ENCODE measurements around the gene TPCN1.

TPCN1 gene

DNA sequence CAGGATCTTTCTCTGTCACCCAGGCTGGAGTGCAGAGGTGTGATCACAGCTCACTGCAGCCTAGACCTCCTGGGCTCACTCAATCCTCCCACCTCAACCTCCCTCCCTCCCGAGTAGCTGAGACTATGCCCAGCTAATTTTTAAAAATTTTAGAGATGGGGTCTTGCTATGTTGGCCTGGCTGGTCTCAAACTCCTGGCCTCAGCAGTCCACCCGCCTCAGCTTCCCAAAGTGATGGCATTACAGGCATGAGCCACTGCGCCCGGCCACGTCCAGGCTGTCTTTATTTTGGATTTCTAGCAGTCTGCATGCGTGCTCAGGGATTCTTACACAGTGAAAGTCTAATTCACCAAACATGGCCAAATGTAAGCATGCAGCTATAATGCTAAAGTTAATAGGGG lies 95.9 kb downstream of the TPCN1 start:
- DNase-seq, result no peak

DNA sequence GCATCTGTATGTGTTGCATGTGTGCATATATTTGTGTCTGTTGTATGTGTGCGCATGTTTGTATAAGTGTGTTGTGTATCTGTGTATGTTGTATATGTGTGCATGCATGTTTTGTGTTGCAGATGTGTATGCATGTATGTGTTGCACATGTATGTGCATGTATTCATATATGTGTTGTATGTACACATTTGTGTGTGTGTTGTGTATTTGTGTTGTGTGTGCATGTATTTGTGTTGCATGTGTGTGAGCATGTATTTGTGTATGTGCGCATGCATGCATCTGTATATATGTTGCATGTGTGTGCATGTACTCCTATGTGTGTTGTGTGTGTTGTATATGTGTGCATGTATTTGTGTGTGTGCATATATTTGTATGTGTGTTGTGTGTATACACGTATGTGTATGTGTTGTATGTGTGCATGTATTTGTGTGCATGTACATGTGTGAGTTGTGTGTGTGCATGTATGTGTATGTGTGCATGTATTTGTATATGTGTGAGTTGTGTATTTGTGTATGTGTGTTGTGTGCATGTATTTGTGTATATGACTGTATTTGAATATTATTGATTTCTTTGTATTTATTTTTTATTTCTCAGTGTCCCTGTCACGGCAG lies 96.9 kb downstream of the TPCN1 start:
- DNase-seq, result no peak

DNA sequence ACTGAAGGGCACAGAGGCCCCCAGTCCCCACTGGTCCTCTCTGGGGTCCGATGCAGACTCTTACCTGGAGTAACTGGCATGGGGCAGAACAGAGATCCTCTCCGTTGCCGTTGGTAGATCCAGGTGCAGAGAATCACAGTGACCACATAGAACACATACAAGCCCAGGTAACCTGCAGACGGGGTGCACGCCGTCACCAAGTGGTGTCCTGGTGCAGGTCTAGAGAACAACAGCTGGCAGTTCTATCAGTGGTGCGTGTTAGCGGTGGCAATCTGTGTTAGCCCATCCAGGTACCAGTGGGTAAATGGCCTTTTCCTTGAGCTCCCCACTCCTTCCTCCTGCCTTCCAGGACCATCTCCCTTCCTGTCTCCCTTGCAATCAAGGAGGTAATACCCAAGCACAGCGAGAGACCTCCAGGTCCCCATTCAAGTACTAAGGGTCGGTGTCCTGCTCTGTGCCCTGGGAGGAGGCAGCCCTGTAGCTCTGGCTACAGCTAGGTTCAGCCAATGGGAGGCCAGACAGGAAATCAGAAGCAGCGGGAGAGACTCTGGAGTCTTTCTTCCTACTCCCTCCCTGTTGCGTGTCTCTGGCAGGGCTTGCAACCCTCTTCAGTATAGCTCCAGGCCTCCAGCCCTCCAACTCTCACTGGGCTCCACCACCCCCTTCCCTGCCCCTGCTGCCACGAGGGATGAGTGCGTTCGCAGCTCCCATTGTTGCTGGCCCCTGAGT lies 97.8 kb downstream of the TPCN1 start:
- DNase-seq, result no peak

DNA sequence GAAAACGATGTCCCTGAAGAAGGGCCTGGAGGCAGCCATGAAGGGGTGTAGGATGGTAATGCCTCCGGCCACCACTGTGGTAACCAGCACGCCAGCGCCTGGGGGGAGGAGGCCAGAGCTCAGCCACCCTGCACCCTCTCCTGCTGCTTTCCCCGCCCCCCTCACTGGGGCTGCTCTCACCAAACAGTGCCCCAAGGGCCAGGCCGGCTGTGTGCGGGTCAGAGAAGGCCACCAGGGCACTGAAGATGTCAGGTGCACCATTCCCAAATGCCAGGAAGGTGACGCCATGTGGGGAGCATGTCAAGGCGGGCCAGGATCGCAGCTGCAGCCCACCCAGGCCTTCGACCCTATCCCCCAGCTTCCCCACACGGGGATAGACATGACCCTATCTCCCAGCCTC lies 99.1 kb downstream of the TPCN1 start:
- no peak for DNase-seq

DNA sequence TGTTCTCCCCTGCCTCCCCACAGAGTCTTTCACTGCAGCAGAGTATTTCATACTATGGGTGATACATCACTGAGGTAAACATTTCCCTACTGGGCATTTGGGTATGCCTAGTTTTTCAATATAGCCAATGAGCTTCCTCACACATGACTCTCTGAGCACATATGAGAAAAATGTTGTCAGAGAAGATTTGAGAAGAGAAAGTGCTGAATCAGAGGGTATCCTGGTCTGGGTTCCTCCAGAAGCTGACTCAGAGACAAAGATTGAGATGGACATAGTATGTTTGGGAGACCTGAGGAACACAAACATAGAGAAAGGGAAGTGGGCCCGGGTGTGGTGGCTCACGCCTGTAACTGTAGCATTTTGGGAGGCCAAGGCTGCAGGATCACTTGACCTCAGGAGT lies 101.1 kb downstream of the TPCN1 start:
- DNase-seq, result no peak

DNA sequence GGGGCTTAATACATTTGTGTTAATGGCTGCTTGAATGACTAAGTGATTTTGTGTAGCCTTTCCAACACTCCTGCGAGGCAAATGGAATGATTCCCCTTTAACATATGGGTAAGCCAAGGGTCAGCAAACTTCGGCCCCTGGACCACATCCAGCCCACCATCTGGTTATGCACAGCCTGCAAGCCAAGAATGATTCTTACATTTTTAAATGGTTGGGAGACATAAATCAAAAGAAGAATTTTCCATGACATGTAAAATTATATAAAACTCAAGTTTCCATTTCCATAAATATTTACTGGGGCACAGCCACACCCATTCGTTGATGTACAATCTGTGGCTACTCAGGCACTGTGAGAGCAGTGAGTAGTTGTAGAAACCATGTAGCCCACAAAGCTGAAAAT lies 104.7 kb downstream of the TPCN1 start:
- DNase-seq, result no peak

DNA sequence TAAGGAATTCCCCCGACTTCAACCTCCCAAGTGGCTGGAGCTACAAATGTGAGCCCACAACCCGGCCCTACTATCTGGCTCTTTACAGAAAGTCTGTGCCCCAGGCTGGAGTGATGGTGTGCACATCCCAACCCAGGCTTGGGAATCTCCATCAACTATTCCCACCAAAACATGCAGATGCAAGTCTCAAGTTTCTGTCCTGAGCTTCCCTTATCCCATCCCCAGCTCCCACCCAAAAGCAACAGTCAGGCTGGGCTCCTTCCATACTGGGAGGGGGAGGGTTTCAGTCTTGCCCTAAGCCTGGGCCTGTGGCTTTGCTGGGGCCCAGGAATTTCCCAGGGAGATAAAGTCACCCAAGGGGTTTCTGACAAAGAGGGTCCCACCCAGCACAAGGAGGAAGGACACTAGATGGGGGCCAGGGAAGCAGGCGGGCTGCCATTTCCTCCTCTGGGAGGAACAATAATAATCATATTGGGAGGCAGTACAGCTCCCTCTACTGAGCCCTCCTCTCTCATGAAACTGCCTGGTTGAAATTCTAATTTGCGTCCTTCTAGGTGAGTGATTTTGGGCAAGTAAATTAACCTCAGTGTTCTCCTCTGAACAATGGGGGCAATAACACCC lies 105.6 kb downstream of the TPCN1 start:
- DNase-seq, result no peak

DNA sequence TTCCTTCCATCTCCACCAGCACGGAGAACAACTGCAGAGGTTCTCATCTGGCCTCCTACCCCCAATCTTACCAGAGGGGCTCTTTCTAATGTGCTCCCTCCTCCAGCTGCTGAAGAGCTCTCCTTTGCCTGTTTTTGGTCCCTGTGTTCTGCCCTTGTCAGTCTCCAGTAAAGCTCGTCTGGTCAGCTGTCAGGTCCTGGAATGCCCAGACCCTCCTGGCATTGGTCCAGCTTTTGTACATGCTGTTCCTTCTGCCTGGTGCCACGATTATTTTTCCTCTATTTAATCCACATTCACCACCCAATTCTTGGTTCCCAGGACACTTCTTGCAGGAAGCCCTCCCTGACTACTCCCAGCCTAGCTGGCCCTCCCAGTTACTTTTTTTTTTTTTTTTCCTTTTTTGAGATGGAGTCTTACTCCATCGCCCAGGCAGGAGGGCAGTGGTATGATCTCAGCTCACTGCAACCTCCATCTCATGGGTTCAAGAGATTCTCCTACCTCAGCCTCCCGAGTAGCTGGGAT lies 107.2 kb downstream of the TPCN1 start:
- DNase-seq, result no peak

DNA sequence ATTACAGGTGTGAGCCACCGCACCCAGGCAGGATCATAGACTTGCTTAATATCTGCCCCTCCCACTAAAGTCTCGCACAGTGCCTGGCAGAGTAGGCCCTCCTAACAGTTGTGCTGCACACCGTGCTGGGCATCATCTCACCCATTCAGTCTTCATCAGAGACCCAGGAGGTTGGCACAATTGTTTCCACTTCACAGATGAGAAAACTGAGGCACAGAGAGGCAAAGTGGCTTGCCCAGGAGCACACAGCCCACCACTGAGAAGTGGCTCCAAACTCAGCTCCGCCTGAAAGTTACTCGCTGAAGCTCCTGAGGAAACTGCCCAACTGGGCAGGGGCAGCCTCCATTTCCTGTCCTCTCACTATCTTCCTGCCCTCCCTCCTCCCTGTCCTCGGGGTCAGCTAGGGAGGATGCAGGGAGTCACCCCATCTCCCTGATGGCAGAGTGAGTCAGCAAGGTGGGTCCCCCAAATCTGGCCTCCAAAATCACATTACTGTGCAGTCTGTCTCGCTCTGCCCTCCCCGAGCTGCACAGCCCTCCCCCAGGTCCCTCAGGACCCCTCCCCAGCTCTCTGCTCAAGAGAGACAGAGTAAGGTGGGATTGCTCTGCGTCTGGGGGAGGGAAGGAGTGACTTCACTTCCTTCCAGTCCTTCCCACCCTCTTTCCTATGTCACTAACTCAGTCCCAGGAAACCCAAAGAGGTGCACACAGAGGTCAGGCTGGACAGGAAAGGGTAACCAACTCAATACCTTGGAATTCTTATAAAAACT lies 107.9 kb downstream of the TPCN1 start:
- no peak for DNase-seq

DNA sequence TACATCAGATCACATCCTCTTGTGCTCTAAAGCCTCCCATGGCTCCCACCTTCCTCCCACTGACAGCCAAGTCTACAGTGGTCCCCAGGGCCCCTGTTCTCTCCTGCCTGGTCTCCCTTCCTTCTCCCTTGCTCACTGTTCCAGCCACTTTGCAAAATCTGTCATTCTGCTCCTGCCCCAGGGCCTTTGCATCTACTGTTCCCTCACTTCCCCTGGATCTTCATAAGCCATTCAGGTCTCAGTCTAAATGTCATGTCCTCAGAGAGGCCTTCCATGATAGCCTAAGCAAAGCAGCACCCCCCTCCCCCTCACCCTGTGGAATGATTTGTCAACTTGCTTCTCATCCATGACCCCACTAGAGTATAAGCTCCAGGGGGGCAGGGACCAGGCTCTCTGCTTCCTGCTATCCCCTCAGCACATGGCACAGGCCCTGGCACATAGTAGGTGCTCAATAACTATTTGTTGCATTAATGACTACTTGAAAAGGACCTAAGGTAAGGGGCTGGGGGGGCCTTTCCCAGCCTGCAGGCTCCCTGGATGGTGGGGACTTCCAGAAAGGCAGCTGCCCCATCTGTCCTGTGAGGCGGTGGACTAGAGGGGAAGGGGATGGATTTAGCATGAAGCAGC lies 108.6 kb downstream of the TPCN1 start:
- no peak for DNase-seq

DNA sequence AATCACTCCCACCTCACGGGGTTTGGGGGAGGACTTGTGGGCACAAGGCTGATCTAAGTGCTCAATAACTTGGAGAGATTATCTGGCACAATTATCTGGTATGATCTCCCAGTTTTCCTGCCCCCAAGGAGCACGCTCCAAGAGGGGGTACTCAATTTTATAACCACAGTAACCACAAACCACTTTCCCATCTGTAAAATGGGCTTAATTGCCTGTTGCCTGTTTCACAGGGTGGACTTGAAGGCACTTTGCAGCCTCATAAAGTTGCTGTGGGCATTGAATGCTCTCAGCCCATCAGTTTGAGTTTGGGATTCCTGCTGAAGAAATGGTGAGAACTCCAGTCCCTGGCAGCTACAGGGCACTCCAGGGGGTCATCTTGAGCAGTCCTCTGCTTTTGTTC lies 109.2 kb downstream of the TPCN1 start:
- DNase-seq, result no peak

DNA sequence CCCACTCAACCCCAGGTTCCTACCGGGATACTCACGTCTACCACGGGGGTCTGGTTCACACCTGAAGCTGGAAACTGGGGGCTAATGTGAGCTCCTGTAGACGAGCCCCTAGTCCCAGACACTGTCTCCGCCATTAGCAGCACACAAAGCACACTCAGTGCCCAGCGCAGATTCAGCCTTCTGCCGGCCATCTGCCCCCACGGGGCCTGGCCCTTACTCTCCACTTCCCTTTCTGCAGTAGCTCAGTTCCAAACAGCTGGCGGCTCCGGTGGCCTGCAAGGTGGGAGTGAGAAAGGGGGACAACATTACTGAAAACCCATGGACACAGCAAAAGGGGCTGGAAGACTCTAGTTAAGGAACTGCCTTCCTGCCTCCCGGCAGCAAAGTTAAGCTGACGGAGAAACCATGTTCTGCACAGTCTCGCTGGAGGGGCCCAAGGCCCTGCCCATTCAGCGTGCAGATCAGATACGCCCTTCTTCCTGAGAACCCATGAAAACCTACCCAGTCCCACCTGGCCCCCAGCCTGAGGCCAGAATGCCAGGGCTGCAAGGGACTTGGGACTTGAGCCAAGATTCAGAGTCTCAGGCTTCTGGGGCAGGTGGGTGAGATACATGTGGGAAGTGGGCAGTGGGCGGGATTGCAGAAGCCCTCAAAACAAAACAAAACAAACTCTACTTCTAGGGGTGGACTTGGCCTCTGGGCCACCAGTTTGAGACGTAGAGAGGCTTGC lies 111.6 kb downstream of the TPCN1 start:
- no peak for DNase-seq

DNA sequence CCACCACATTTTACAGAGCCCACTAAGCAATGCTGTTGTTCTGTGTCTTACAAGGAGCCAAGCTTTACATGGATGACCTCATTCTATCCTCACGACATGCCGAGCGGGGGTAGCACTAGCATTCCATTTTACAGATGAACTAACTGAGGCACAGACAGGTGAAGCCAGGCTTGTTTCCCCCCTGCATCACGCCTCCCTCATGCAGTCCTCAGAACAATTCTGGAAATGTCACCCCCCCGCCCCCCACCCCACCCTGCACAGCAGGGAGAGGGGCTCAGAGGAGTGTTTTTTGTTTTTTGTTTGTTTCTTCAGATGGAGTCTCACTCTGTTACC lies 112.1 kb downstream of the TPCN1 start:
- DNase-seq, result no peak

DNA sequence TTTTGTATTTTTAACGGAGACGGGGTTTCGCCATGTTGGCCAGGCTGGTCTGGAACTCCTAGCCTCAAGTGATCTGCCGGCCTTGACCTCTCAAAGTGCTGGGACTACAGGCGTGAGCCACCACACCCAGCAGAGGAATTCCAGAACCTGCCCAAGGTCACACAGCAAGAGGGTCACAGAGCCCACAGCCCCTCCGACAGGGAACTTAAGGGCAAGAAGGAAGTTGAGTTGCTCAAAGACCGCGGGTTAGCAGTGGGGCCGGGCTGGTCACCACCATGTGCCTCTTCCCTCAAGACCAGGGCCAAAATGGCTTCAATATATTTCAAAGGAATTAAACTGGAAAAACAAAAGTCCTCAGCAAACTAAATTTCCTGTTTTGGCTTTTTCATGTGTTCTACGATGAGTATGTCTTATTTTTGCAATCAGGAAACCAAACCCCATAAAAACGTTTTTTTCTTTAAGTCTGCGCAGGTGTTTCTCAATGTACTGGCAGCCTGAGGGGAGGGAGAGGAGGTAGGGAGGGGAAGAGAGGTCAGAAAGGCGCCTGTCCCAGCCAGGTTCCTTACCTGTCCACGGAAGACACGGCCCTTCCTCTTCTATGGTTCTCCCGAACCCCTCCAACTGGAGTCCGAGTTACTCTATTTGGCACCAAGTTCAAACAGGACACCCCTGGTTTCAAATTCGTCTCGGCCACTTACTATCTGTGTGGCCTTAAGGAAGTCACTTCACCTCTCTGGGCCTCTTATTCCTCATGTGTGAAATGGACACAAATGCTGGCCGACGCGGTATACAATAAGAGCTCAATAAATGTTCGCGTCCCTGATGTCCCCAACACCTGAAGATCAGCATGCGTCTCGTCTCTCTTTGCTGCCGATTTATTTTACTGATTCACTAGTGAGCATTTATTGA lies 112.9 kb downstream of the TPCN1 start:
- DNase-seq, result no peak

DNA sequence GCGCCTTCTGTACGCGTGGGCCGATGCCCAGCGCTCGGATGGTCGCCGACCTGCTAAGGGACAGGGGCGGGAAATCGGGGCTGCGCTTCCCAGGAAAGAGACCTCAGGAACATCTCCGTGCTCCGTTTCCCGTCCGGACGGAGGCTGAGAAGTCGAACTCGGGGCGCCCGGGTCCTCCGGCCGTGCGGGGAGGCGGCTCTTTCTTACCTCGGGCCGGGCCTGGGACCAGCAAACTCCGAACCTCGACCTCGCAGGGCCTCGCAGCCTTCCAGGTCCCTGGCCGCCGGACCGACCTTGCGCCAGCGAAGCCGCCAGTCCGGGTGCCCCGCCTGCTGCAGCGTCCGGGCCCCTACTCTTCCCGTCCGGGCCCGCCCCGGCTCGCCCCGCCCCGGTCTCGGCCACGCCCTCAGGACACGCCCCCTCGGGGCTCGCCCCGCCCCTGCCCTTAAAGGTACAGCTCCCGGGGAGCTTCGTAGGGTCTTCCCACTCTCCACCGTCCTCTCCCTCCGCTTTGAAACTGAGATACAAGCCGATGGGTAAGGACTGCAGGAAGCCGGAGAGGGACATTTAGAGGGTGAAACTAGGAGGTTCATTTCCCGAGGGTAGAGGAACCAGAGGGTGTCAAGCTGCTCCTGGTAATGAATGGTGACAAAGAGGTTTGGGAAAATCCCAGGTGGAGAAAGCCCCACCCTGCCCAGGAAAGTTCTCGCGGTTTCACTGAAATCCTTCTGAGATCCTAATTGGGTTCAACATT lies 113.7 kb downstream of the TPCN1 start, which contains the start of gene SLC8B1:
Gene SLC8B1 (minus strand): TSS at position 324 of the 754 bp plus-strand sequence. CDS start 2,231 bp downstream, outside the sequence.
- peak; percentile 79 for DNase-seq

DNA sequence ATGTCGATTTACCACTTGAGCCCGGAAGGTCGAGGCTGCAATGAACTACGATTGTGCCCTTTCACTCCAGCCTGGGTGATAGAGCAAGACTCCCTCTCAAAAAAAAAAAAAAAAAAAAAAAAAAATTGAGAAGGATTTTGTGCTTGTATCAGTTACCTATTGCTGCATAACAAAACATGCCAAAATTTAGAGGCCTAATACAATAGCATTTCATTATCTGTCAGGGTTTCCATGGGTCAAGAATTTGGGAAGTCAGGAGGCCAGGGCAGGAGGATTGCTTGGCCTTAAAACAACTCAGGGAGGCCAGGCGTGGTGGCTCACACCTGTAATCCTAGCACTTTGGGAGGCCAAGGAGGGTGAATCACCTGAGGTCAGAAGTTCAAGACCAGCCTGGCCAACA lies 118.3 kb downstream of the TPCN1 start:
- no peak for DNase-seq

DNA sequence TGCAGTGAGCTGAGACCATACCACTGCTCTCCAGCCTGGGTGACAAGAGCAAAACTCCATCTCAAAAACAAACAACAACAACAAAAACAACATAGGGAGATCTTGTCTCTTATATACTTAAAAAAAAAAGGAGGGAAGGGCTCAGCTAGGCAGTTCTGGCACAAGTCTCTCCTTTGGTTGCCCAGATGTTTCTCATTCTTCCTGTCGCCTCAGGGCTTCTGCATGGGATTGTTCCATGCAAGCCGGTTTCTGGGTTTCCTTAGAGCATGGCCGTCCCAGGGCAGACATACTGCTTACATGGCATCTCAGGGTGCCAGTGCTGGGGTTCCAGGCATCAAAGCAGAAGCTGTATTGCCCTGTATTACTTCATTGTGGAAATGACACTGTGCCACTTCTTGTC lies 118.8 kb downstream of the TPCN1 start:
- no peak for DNase-seq

DNA sequence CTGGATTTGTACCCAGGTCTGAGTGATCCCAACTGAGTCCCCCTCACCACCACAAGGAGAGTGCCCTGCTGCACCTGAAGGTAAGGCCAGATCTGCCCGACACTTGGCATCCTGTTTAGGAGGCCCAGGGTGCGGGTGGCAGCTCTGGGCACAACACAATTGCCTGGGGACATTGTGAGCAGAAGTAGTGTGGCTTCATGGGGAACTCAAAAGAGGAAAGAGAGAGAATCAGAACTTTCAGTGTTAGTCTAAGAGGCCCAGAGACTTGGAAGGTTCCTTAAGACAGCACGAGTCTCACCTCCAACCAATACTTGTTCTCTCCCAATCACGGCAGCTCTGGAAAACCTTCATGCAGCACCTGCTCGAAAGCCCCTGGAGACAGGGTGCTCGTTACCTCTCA lies 120.3 kb downstream of the TPCN1 start:
- no peak for DNase-seq

DNA sequence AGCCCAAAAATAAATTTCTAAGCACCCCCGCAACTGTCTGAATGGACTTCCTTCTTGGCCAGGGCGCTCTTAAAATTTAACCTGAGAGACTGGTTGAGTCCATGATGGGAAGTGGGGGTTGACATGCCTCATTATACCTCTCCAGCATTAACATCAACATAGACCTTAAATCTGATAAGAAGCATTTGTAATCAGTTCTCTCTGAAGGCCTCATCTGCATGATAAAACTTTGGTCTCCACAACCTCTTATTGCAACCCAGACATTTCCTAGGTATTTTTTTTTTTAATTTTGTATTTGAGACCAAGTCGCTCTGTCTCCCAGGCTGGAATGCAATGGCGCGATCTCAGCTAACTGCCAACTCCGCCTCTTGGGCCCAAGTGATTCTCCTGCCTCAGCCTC lies 124.1 kb downstream of the TPCN1 start:
- no peak for DNase-seq

DNA sequence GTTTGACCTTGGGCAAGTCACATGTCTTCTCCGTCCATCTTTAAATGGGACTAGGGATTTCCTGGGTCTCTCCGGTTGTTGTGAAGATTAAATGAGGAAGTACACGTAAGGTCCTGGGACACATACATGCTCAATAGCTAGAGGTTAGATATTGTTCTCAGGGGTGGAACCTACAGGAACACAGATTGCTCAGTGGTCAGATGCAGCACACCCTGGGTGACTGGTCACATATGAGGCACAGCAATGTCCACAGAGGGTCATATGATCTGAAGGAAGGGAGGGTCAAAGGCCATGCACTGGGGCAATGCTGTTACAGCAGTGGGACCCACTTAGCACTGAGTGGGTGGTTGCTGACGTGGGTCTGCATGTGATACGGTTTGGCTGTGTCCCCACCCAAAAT lies 125.1 kb downstream of the TPCN1 start:
- no peak for DNase-seq
